ENCODE data around the gene ATE1. TPM values are rescaled to one million over a fixed set of nuclear protein-coding genes. Genes with fewer than 3 reads are reported as not detected.
"Not testable (repeated sequence)": the region's sequence is repeated elsewhere in the genome, so short reads cannot be mapped to it uniquely, and the experiment has no call there.

The ATE1 gene
- polyA plus RNA-seq, 1 donor: 18.6 TPM

DNA sequence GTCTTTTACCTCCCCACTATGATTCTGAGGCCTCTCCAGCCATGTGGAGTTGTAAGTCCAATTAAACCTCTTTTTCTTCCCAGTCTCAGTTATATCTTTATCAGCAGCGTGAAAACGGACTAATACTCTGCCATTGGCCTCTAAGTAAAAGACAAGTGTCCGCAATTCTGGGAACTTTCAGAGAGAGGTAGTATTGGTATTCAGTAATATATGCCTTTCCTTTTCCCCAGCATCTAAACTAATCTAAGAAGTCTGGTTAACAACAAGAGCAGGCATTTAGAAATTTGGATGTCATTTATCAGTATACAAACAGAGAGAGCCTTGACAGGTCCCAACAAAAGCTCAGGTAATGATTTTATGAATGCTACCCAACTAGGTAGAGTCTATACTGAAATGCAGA lies 95.2 kb downstream of the ATE1 start:
- no peak for DNase-seq (ENCODE audit: low read depth)

GRCh38 chr10:121831777-121832176 lies 96.1 kb downstream of the ATE1 start:
- no peak for DNase-seq (ENCODE audit: low read depth)

- DNase-seq (ENCODE audit: low read depth): no peak
Measured at GRCh38 chr10:121831237-121831636, 96.6 kb downstream of the ATE1 start.

DNA sequence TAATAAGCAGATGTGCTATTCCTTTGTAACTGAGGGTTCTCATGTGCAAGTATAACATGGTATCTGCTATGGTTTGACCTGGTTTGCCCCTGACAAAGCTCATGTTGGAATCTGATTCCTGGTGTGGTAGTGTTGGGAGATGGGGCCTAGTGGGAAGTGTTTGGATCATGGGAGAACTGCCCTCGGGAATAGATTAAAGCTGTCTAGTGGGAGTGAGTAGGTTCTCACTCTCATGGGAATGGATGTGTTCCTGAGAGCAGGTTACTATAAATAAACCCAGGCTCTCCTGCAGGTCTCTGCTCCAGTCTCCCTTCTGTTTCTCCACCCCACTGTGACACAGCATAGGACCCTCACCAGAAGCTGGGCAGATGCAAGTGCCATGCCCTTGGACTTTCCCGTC lies 97.7 kb downstream of the ATE1 start:
- no peak for DNase-seq (ENCODE audit: low read depth)

- DNase-seq (ENCODE audit: low read depth): no peak
Measured at GRCh38 chr10:121828045-121828444, 99.8 kb downstream of the ATE1 start.

GRCh38 chr10:121826773-121827172 lies 101.1 kb downstream of the ATE1 start:
- DNase-seq (ENCODE audit: low read depth): not testable (repeated sequence)

DNA sequence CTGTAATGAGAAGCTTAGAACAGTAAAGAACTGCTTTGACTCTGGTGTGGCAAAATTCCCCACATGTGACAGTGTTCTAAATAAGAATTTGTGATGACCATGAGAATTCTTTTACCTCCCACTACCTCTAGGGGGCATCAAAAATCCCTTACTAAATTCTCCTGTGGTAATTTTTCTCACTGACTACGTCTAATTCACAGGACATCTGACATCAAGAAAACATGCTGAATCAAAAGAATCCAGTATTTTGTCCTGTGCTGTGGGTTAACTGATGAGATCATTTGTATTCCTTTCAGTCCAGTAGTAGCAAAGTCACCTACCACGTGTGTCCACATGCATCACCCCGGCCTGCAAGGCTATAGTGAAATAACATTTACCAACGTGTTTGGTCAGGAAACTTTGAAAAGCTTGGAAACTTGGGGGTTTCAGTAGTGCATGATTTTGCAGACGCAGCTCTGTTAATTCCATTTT lies 103.8 kb downstream of the ATE1 start:
- no peak for DNase-seq (ENCODE audit: low read depth)

DNA sequence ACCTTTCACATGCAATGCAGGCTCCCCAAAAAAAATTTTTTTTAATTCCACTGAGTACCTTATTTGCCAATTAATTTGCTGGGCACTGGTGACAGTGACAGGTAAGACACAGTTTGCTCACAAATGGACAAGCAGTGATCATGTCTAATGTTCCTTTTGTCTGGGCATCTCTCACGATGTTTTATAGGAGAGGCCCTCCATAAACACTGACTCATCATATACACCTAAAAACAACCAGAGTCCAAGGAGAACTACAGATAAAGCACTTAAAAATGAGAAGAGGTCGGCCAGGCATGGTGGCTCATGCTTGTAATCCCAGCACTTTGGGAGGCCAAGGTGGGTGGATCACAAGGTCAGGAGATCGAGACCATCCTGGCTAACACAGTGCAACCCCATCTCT lies 105.1 kb downstream of the ATE1 start:
- no peak for DNase-seq (ENCODE audit: low read depth)

- no peak for DNase-seq (ENCODE audit: low read depth)
Measured at GRCh38 chr10:121822180-121822579, 105.7 kb downstream of the ATE1 start.

- no peak for DNase-seq (ENCODE audit: low read depth)
Measured at GRCh38 chr10:121819049-121819448, 108.8 kb downstream of the ATE1 start.

DNA sequence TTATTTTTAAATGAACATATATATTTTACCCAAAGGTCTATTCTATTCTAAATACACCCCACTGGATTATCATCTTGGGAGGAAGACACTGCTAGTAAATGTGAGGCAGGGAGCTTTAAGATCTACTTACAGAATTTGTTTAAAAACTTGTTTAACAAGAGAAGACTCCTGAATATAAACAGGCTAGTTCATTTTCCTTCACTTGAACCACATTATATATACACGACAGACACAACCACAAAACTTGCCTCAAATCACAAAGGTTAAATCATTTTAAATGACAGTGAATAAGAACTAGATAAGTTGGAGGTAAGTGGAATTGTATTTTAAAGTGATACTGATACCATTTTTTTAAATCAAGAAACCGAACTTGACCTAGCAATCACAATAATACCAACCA lies 109.2 kb downstream of the ATE1 start:
- DNase-seq (ENCODE audit: low read depth): no peak

DNA sequence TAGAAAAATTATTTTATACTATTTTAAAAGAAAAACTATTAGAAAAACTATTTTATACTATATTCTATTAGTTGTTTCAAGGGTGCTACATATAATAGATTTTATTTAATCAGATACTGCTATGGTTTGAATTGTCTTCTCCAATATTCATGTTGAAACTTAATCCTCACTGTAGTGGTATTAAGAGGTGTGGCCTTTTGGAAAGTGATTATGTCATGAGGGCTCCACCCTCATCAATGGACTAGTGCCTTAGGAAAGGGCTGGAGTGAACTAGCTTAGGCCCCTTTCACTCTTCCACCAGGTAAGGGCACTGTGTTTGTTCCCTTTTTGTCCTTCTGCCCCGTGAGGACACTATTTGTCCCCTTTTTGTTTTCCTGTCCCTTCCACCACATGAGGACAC lies 111.6 kb downstream of the ATE1 start:
- DNase-seq (ENCODE audit: low read depth): no peak

DNA sequence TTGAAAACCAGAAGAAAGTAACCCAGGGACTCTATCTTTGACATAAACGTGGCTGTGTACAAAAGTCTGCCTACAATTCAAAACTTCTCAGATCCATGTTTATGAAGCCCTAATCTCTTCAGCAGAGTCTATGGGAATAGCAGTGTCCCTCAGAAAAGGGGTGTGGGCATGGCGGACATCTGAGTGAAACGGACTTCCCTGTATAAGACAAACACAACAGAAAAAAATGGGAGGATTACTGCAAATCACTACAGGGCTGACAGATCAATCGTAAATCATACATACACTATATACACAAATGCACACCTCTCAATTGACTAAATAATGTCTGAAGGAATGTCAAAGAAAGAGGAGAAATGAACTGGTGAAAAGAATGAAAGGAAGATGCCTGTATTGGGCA lies 114.0 kb downstream of the ATE1 start:
- no peak for DNase-seq (ENCODE audit: low read depth)

- no peak for DNase-seq (ENCODE audit: low read depth)
Measured at GRCh38 chr10:121813211-121813815, 114.5 kb downstream of the ATE1 start.

DNA sequence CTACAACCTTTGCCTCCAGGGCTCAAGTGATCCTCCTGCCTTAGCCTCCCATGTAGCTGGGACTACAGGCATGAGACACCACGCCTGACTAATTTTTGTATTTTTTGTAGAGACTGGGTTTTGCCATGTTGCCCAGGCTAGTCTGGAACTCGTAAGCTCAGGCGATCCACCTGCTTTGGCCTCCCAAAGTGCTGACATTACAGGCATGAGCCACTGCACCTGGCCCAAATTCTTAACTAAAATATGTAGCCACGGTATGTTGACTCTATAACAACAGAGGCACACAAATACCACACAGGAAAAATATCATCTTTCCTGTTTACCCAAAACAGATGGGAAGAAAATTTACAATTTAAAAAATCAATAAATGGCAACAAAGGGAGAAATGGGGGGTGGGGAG lies 115.8 kb downstream of the ATE1 start:
- no peak for DNase-seq (ENCODE audit: low read depth)

DNA sequence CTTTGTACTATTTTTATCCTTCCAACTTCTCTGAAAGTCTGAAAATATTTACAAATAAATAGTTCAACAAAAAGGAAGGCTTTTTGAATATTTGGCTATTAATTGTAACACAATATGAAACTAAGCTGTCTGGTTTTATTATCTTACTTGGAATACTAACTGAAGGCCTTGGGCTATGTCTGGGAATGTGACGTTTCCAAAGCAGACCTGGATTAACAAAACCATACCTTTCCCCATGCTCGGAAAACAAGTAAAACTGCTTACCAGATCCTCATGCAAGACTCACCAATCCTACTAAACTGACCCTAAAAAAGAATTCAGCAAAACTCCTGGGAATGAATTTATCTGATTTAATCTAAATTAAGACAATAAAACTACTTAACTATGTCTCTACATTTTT lies 116.4 kb downstream of the ATE1 start:
- DNase-seq (ENCODE audit: low read depth): no peak

- DNase-seq (ENCODE audit: low read depth): no peak
Measured at GRCh38 chr10:121808835-121809234, 119.0 kb downstream of the ATE1 start.

GRCh38 chr10:121804460-121804859 lies 123.4 kb downstream of the ATE1 start:
- DNase-seq (ENCODE audit: low read depth): no peak

DNA sequence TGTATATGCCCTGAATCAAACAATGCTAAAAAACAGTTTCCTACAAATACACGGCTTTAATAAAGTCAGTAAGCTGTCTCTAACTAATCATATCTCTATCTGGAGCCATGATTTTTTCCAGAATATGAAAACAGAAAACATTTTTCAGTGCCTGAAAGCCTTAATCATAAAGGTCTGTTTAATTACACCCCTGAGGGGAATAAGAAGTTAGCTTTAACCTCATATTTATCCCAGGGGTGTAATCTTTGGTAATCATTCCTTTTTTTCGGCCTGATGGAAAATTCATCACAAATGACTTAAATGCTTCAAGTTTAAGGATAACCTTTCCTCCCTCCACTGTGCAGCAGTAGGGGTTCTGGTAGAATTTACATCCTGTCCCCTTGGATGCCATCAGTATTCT lies 124.2 kb downstream of the ATE1 start:
- DNase-seq (ENCODE audit: low read depth): no peak

DNA sequence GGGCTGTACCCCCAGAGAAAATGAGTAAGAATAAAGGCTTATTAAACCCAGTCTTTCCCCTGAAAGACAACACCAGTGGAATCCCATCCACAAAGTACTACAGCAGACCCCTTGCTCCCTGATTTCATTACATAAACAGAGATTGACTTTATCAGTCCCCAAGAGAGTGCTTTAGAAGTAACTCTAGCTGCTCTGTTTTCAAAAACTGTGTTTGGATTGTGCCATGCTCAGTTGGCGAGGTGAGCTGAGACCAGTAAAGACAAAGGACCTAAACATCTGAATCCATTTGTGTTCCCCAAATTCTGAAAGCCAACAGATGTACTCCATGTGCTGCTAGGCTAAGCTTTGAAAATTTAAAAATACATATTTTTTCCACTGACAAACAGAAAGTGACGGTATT lies 127.0 kb downstream of the ATE1 start:
- DNase-seq (ENCODE audit: low read depth): no peak

GRCh38 chr10:121800146-121800545 lies 127.7 kb downstream of the ATE1 start:
- DNase-seq (ENCODE audit: low read depth): no peak

- no peak for DNase-seq (ENCODE audit: low read depth)
Measured at GRCh38 chr10:121797490-121797889, 130.3 kb downstream of the ATE1 start.

- no peak for DNase-seq (ENCODE audit: low read depth)
Measured at GRCh38 chr10:121796342-121796741, 131.5 kb downstream of the ATE1 start.

GRCh38 chr10:121792198-121792597 lies 135.6 kb downstream of the ATE1 start:
- DNase-seq (ENCODE audit: low read depth): no peak
